ENCODE measurements around the gene GNB2.

The GNB2 gene

GRCh38 chr7:100680576-100681271, 7.2 kb downstream of the GNB2 start:
- no peak for DNase-seq (ENCODE audit: extremely low read depth in 1 of 2, low read depth in 1 of 2)

DNA sequence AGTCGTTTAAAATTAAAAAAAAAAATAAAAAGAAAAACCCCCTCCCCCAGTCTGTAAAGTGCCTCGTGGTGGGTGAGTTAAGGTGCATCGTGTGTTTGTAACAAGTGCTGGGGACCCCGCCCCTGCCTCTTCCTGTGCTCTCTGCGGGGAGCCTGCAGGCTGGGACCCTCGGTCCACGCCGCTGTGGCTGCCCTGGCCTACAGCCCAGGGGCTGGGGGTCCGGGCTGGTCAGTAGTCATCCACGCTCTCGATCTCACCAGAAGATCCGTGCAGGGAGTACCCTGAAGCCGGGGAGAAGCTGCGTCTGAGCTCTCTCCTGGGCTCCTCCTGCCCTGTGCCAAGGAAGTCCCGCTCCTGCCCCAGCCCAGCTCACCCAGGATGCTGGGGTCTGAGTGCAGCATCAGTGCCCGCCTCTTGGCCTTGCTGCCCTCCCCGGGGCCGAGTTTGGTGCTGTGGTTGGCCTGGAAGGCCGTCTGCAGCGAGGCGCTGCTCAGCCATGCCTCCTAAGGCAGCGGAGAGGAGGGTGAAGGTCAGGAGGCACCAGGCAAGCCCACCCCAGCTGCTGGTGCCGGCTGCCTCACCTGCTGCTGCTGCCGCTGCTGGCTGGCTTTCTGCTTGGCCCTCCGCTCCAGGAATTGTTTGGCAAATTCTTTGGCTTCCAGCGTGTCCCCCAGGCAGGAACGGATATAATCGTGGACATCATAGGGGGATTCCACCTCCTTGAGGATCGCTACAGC, 8.1 kb downstream of the GNB2 start:
- no peak for DNase-seq (ENCODE audit: extremely low read depth in 1 of 2, low read depth in 1 of 2)

GRCh38 chr7:100682228-100682741, 8.7 kb downstream of the GNB2 start:
- DNase-seq (ENCODE audit: extremely low read depth in 1 of 2, low read depth in 1 of 2) = no peak

DNA sequence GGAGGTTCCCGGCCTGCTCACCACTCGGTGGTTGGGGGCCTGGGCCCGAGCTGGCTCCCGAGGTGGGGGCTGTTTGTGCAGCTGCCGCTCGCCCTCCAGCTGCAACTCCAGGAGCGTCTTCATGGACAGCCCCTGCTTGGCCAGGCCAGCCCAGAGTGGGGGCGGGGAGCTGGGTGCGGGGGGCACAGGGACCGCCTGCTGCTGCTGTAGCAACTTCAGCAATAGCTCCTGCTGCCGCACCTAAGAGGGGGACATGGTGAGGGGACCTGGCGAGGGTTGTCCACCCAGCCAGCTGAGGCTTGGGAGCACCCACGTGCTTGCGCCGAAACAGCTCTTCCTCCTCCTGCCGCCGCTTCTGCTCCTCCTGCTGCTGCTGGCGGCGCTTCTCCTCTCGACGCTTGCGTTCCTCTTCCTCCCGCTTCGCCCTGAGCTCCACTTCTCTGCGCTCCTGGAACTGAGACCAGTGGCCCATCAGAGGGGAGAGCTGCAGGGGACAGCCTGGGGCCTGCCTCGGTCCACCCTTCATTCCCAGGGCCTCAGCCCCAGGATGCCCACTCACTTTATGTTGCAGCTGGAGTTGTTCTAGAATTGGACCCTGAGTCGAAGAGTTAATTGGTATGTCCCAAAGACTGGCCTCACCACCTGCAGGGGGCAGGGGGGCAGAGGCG, 9.6 kb downstream of the GNB2 start:
- DNase-seq (ENCODE audit: extremely low read depth in 1 of 2, low read depth in 1 of 2) = no peak

DNA sequence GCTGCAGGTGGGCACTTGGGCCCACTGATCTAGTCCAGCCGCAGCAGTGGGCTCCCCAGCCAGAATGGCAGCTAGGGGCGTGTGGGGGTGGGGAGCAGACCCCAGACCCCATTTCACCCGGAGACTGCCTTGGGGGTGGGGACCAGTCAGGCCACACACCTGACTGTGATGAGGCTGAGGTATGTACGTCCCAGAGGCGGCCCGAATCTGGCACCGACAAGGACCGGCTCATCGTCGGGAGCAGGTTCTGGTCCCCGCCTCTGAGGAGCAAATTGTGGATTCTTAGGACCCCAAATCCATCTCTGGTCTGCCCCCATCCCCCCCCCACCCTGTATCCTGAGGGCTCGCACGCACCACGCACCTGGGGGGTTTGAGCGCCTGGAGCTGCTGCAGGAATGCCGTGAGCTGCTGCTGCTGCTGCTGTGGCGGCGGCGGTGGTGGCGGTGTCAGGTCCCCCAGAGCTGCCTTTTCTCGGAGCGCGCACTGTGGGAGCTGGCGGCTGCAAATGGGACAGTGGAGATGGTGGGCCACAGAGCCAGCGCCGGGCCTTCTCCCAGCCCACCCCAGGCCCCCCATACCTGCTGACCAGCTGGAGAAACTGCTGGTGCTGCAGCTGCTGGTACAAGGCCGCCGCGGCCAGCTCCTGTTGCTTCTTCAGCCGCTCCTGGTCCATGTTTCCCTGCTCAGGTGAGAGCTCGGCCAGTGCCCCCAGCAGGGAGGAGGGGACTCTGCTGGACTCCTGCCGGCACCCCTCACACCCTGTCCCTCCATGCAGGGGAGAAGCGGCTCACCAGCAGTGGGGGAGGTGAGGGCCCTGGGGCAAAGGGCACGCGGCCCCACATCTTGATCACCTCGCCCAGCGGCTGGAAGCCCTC, 10.4 kb downstream of the GNB2 start:
- DNase-seq (ENCODE audit: extremely low read depth in 1 of 2, low read depth in 1 of 2) = no peak

DNA sequence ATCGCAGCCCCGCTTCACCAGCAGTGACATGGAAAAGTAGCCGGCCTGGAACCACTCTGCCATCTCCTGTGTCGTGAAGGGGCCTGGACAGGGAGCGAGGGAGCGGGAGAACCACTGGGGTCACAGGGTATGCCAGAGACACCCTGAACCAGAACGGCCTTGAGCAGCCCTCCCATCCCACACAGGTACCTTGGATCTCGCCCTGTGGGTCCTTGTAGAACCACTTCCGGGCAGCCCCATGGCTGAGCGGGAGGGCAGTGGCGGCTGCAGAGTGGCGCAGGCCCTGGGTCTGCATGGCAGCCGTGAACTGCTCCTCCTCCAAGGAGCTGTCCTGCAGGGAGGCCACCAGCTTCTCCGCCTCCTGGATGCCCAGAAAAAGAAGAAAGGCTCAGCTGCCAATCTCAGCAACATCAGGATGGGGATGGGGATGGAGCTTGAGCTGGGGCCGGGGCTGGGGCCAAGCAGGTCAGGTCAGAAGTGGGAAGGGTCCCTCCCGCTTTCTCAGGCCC, 11.0 kb downstream of the GNB2 start:
- DNase-seq (ENCODE audit: extremely low read depth in 1 of 2, low read depth in 1 of 2) = no peak

DNA sequence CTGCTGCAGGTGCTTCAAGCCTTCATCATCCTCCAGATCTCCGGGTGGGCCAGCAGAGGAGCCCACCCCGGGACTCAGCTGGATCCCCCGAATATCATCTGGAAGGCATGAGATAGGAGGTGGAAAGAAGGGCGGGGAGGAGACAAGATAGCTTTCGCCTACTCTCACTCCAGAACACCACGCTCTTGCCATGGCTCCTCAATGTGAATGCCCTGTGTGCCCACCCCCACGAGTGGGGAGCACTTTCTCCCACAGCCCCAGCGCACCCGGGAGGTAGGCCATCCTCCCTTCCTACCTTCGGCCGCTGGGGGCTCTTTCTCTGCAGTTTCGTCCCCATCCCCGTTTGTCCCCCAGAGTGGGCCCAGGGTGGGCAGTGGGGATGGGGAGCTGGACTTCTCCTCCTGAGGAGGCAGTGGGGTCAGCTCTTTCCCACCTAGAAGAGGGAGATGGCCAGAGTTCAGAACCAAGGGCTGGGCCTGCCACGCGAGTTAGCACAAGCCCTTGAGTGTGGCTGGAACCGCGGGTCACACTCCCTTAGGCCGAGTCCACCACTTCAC, 11.6 kb downstream of the GNB2 start:
- DNase-seq (ENCODE audit: extremely low read depth in 1 of 2, low read depth in 1 of 2) = no peak

DNA sequence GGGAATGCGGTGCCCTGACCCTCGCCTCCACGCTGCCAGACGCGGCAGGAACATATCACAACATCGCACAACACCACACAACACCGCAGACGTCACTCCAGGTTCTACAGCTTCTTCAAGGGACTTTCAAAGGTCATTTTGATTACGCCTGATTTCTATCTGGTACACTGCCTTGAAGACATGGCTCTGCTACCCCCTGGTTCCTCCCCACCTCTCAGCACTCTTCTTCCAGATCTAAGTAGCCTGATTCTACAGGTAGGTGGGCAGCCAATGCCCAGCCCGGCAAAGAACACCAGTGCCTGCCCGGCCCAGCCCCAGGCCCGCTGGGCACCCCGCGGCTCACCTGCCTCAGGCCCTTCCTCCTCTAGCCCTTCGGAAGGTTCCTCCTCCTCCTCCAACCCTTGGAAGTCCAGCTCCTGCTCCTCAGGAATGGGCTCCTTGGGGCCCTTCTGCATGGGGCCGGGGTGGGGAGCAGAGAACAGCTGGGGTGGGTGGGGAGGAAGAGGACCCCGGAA, 12.1 kb downstream of the GNB2 start:
- no peak for DNase-seq (ENCODE audit: extremely low read depth in 1 of 2, low read depth in 1 of 2)

- no peak for DNase-seq (ENCODE audit: extremely low read depth in 1 of 2, low read depth in 1 of 2)
Measured at GRCh38 chr7:100686201-100686821, 12.8 kb downstream of the GNB2 start.

DNA sequence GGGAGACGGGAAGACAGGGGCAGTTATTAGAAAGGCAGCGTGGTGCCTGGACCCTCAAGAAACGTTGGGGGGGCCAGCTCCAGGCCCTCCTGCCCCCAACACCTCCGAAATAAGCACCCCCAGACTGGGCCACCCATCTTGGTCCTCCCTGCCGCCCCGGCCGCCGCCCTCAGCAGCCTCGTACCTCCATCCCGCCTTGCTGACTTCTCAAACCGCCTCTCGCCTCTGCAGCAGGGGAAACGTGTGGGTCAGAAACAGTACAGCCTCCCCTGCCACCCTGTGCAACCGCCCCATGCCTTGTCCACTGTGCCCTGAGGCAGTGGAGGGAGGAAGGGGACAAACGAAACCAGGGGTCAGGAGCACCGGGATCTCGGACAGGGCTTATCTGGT, 13.3 kb downstream of the GNB2 start:
- no peak for DNase-seq (ENCODE audit: extremely low read depth in 1 of 2, low read depth in 1 of 2)

DNA sequence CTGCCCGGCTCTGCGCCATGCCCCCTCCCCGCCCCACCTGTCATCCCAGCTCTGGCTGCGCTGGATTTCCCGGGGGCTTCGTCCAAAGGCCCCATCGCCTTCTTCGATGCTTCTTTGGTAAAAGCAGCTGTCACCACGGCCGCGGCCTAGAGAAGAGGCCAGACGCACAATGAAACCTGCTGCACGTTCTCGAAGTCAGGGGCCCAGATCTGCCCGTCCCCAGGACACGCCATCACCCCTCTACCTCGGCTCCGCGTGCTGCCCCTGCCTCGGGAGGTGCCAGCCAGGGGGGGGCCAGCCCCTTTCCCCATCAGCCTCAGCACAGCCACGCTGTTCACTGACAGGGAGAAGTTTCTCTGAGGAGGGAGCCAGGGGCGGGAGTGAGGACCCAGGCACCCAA, 13.7 kb downstream of the GNB2 start:
- no peak for DNase-seq (ENCODE audit: extremely low read depth in 1 of 2, low read depth in 1 of 2)

DNA sequence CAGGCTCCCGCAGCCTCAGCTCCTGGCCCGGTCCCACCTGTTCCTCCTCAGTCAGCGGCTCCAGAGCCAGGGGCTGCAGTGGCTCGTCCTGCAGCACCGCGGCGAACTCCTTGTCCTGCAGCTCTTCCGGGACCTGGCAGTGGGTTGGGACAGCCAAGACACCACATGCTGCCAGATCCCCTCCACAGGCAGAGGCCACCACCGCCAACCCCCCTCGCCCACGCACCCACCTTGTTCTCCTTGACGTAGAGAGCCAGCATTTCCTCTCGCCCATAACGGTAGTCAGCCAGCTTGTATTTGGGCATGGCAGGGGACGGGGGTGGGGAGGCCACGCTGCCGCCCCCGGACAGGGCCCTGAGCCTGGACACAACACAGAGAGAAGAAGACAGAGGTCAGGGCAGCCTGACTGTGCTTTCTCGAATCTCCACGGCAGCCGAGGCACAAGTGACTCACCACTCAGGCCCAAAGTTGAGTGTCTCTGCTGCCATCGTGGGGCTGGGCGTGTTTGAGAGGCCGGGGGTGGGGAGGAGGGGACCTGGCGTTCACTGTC, 14.3 kb downstream of the GNB2 start:
- no peak for DNase-seq (ENCODE audit: extremely low read depth in 1 of 2, low read depth in 1 of 2)

- DNase-seq (ENCODE audit: extremely low read depth in 1 of 2, low read depth in 1 of 2) = no peak
Measured at GRCh38 chr7:100688326-100688860, 14.9 kb downstream of the GNB2 start.

DNA sequence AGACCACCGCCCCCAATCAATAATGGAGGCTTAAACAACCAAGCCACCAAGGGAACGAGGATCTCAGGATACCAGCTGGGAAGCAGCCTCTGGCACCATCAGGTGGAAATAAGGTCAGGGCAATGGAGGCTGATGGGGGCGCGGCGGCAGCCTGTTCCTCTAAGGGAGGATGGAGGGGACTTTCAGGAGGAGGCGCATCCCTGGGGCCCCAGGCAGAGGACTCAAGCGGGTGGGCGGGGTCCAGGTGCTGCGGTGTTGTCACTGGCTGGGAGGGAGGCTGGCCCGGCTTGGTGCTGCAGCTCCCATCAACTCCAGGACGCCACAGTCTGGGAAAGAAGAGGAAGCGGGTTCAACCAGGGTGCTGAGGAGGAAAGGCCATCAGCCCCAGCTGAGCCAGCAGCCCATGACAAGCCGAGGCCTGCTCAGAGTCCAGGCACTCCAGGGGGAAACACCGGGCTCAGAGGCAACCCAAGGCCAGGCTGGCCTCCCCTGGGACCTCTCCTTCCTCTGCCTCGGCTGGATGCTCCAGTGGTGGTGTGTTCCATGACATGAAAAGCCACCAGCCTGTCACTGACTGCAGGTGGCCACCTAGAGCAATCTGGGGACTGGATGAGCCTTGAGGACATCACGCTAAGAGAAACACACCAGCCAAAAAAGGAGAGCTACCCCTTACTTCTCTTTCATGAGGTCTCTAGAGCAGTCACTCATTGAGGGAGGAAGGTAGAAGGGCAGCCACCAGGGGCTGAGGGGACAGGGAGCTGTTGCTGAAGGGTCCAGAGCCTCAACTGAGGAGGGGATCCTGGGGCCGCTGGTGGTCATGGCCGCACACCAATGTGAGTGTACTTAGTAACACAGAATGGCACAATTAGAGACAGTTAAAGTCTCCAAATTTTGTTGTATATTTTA, 15.9 kb downstream of the GNB2 start:
- no peak for DNase-seq (ENCODE audit: extremely low read depth in 1 of 2, low read depth in 1 of 2)

DNA sequence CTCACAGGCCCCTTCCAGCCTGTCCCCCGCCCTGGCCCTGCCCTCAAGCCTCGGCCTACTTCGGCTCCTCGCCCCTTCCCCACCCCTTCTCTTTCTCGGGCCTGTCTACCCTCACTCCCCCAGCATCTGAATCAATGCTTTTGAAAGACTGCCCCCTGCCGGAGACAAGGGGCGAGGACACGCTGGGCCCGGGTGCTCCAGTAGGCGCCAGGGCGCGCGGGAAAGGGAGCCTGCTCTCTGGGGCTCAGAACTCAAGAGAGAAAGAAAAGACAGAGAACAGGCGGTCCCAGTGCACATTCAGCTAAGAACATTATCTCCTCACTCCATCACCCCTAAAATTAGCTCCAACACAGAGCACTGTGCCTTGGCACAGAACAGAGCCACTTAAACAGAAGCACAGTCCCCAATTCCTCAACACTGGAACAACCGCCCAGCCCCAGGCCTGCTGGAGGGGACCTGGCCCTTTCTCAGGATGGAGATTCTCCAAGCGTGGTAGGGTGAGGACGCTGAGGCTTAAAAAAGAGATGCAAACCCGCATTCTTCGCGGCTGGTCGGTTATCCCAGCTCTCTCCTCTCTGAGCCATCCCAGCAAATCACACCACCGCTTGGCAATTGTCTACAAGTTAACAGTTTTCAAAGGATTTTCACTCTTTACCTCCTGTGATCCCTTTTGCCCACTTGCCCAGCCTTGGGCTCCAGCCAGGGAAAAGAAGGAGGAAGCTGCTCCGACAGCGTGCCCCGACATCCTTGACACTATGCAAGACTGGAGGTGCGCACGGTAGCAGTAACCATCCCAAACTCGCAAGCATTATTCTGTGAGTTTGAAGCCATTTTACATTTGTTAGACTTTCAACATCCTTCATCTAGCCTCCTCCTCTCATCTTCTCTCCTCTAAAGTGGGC, 18.4 kb downstream of the GNB2 start:
- DNase-seq (ENCODE audit: extremely low read depth in 1 of 2, low read depth in 1 of 2) = peak; percentile 62 to 65

- DNase-seq (ENCODE audit: extremely low read depth in 1 of 2, low read depth in 1 of 2) = no peak
Measured at GRCh38 chr7:100692578-100692961, 19.0 kb downstream of the GNB2 start.
